Measurements from ENCODE around the gene LRRC63. TPM values are rescaled to one million over a fixed set of nuclear protein-coding genes. Genes with fewer than 3 reads are reported as not detected.

The LRRC63 gene
- total RNA-seq, 3 donors from 2014 or later: 0.15 to 0.33 (median 0.16) TPM

DNA sequence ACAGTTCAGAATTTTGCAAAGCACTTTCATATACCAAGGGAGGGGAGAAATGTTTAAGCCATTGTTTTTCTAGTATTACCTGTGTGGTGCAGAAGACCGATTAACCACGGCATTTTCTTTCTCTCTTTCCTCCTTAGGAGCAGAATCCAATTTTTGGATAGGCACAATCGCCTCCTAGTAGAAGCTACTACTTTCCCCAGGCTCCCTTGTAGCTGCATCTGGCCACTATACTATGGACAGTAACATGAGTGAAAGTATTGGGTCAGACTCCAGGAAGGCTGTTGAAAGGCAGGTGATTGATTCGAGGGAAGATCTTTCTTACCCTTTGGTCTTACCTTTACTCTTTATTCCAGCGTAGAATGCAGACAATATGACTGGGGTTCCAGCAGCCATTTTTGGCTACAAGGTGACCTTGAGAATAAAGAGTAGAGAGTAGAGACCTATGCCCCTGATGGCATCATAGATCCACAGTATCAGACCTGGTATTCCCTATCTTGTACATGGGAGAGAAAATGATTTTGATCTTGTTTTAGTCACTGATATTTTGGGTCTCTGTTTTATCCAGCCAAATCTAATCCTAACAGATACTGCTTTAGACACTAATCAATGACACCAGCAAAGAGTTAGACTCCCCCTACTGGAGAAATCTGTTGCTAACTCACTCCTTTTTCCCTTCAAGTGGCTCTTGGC, 77.0 kb downstream of the LRRC63 start:
- no peaks in the 10 kb centered on the region for H3K4me1 ChIP-seq
- intact Hi-C loops (cut with DNase I; ENCODE audit: low total_unique reads): no loop called here
- TF ChIP-seq, protein P1, sequence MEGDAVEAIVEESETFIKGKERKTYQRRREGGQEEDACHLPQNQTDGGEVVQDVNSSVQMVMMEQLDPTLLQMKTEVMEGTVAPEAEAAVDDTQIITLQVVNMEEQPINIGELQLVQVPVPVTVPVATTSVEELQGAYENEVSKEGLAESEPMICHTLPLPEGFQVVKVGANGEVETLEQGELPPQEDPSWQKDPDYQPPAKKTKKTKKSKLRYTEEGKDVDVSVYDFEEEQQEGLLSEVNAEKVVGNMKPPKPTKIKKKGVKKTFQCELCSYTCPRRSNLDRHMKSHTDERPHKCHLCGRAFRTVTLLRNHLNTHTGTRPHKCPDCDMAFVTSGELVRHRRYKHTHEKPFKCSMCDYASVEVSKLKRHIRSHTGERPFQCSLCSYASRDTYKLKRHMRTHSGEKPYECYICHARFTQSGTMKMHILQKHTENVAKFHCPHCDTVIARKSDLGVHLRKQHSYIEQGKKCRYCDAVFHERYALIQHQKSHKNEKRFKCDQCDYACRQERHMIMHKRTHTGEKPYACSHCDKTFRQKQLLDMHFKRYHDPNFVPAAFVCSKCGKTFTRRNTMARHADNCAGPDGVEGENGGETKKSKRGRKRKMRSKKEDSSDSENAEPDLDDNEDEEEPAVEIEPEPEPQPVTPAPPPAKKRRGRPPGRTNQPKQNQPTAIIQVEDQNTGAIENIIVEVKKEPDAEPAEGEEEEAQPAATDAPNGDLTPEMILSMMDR (IDR thresholded peaks at IDR 0.05): peak in 2 of 3 donors; percentile 34 to 49
- no peak for TF ChIP-seq POLR2AphosphoS5 (IDR thresholded peaks at IDR 0.05)
- no peak for TF ChIP-seq POLR2A (IDR thresholded peaks at IDR 0.05)
- no peaks in the 10 kb centered on the region for H3K9me3 ChIP-seq
- no peaks in the 10 kb centered on the region for H3K27me3 ChIP-seq
- DNase-seq (ENCODE audit: low spot score in 2 of 2): no peak
- no peaks in the 10 kb centered on the region for H3K36me3 ChIP-seq
- no peak overlapping the region for H3K4me3 ChIP-seq
- H3K27ac ChIP-seq: no peak overlapping the region

DNA sequence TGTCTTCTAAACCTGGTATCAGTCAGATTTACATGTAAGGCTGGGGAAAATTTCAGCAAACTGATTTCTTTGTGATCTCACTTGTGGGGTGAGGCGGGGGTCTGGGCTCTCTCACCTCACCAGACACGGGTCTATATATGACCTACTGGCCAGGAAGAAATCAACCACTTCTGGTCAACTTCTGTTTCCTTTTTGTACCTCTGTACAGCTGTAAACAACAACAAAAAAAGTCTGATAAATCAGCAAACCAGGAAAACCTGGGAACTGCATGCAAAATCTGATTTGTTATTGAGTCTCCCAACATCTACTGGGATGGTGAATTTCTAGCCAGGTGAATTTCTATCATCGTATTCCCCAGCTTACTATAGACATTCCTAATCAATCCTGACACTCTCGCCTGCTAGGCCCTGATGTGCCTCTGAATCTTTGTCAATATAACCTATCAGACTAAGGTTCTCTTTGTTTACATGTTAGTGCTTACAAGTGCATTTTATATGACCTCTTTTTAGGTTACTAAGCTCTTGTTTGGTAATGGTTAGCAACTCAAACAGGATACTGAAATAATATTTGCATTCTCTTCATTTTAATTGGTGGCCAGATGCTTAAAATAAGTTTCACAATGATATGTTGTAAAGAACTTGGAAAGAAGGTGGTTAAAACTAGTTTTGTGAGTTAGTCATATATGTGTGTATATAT, 77.7 kb downstream of the LRRC63 start:
- intact Hi-C loops (cut with DNase I; ENCODE audit: low total_unique reads): no loop called here

DNA sequence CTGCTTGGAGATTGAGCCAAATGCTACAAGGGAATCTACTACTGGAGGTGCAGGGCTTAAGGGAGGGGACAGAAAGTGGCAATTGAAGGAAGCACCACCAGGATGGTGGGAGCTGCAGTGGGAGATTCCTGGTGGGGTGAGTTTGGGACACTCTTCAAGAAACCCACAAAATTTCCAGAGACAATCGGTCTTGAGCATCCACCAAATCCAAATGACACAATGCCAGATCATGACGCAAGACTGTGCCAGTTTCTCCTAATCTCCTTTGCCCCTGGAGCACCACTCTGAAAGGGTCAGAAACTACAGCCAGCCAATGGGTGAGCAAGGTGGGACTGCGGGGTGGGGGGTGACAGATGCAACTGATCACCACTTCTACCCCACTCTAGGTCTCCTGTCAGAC, 78.7 kb downstream of the LRRC63 start:
- H3K36me3 ChIP-seq: no peaks in the 10 kb centered on the region
- H3K4me1 ChIP-seq: no peaks in the 10 kb centered on the region
- intact Hi-C loops (cut with DNase I; ENCODE audit: low total_unique reads): no loop called here
- no peak for DNase-seq (ENCODE audit: low spot score in 2 of 2)
- no peak overlapping the region for H3K4me3 ChIP-seq
- no peaks in the 10 kb centered on the region for H3K9me3 ChIP-seq
- no peak overlapping the region for H3K27ac ChIP-seq
- TF ChIP-seq, protein P1 (IDR thresholded peaks at IDR 0.05): no peak
- TF ChIP-seq POLR2A (IDR thresholded peaks at IDR 0.05) (no peak), POLR2AphosphoS5 (IDR thresholded peaks at IDR 0.05) (no peak)
- no peaks in the 10 kb centered on the region for H3K27me3 ChIP-seq

More for the DNA sequence above, 77.7 kb downstream of the LRRC63 start:
- no peaks in the 10 kb centered on the region for H3K9me3 ChIP-seq
- DNase-seq (ENCODE audit: low spot score in 2 of 2): no peak
- no peak for TF ChIP-seq POLR2A (IDR thresholded peaks at IDR 0.05)
- TF ChIP-seq, protein P1 (IDR thresholded peaks at IDR 0.05): no peak
- TF ChIP-seq POLR2AphosphoS5 (IDR thresholded peaks at IDR 0.05): no peak
- no peaks in the 10 kb centered on the region for H3K4me1 ChIP-seq
- no peak overlapping the region for H3K4me3 ChIP-seq
- H3K36me3 ChIP-seq: no peaks in the 10 kb centered on the region
- no peaks in the 10 kb centered on the region for H3K27me3 ChIP-seq
- H3K27ac ChIP-seq: no peak overlapping the region

DNA sequence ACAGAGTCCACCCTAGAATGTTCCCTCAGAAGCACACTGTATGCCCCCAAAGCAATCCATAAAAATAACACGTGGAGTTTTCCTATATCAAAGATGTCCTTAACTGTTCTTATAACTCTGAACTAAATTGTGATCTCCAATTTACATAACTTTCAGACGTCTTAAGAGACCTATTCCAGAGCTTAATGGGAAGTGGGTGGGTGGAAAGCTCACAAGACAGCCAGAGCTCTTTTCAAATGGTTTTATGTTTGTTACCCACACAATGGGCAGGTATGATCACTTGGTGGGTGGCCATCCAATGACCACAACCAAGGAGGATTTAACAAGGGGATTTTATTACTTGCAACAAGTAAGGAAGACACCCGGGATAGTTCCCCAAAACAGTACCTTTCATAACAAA, 81.7 kb downstream of the LRRC63 start:
- intact Hi-C loops (cut with DNase I; ENCODE audit: low total_unique reads): no loop called here
- no peaks in the 10 kb centered on the region for H3K27me3 ChIP-seq
- TF ChIP-seq, protein P1 (IDR thresholded peaks at IDR 0.05): no peak
- TF ChIP-seq POLR2AphosphoS5 (IDR thresholded peaks at IDR 0.05) (no peak), POLR2A (IDR thresholded peaks at IDR 0.05) (no peak)
- H3K36me3 ChIP-seq: no peaks in the 10 kb centered on the region
- no peak for DNase-seq (ENCODE audit: low spot score in 2 of 2)
- H3K27ac ChIP-seq: no peak overlapping the region
- no peaks in the 10 kb centered on the region for H3K4me1 ChIP-seq
- H3K9me3 ChIP-seq: no peaks in the 10 kb centered on the region
- H3K4me3 ChIP-seq: no peak overlapping the region

DNA sequence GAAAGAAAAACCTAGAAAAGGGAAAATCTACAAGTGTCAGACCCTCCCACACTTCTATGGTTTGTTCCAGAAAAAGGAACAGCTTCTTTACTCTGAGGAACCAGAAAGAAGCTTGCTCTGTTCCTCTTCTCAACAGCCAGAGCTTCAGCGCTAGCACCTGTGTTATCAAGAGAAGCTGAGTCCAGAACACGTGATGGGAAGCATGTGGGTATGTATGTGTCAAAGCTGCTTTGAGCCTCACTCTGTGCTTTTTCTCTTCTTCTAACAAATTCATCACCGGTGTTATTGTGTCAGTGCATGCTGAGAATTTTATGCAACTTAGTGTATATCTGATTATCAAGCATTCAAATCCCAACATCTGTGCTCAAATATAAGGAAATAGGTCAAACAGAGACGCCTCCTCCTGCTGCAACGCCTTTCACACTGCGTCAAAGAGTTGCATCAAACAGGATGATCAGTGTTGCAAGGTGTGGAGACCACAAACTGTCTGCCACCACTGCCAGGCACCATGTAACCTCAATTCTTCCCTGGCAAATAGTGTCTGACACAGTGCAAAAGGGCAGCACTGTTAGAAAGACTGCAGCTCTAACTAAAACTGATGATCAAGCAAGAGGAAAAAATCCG, 83.9 kb downstream of the LRRC63 start:
- Histone ChIP-seq H3K4me1 (no peaks in the 10 kb centered on the region), H3K4me3 (no peak overlapping the region), H3K27ac (peak overlapping the region; percentile 63 to 78), H3K9me3 (no peaks in the 10 kb centered on the region), H3K36me3 (no peaks in the 10 kb centered on the region), H3K27me3 (no peaks in the 10 kb centered on the region)
- peak in 1 of 2 donors; percentile 46 for DNase-seq (ENCODE audit: low spot score in 2 of 2)
- TF ChIP-seq POLR2AphosphoS5 (IDR thresholded peaks at IDR 0.05): peak in 1 of 3 donors; percentile 51
- no peak for TF ChIP-seq POLR2A (IDR thresholded peaks at IDR 0.05)
- intact Hi-C loops (cut with DNase I; ENCODE audit: low total_unique reads): no loop called here
